DMS79 (cell line): ENCODE data around the gene TEX35.
"Not testable (repeated sequence)": the region's sequence is repeated elsewhere in the genome, so short reads cannot be mapped to it uniquely, and the experiment has no call there.

Source experiments
- DNase-seq: peaks from one replicate; lab custom pipeline; 2025; lab: John Stamatoyannopoulos, UW

The TEX35 gene

DNA sequence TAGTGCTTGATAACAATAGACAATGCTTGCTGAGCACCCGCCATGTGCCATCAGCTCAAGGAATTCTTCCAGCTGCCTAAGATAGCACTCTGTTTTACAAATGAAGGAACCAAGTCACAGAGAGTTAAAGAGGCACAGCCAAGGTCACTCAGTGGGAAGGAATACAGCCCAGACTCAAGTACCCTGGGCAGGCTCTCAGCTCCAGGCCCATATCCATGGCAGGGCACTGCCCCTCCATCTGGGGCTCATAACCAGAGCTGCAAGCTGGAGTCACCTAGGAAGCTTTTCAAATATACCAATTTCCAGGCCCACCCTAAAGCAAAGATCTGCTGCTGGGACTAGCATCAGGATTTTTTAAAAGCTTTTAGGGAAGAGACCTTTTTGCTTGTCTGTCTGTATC is 17.8 kb upstream of the TEX35 start:
- DNase-seq: no peak

GRCh38 chr1:178495741-178496409 is 17.0 kb upstream of the TEX35 start:
- no peak for DNase-seq

DNA sequence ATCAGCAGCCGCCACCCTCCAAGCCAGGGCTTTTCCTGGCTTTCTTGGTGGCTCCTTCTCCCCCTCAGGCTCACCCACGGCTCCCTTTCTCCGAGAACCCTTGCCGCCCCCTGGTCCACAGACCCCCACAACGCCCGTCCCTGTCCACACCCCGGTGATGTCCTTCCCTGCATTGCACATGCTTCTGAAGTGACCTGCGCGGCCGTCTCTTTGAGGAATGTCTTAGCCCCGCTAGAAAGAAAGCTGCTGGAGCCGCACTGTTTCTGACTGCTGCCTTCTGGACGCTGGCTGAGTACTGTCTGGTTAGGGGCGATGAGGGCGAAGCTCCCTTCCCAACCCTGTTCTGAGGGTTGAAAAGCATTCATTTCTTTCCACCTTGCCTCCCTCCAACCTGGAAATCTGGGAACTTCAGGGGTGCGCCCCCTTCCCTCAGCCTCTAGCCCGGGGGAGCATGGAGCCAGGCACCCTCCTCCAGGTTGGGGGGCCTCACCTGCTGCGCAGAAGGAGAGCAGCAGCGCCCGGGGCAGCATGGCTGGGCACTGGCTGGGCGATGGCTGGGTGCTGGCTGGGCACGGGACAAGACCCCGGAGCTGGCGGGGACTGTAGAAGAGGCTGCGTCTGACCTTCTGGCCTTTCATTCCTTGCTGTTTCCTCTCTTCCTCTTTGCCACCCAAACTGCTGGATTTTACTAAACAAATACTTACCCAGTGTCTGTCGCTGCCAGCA is 16.3 kb upstream of the TEX35 start, which contains the start of gene CLEC20A:
Gene CLEC20A (minus strand): TSS at position 555 of the 726 bp plus-strand sequence. CDS start 25 bp downstream, at position 530.
- no peak for DNase-seq

- DNase-seq: no peak
These were observed 14.9 kb upstream of the TEX35 start for GRCh38 chr1:178497903-178498478.

DNA sequence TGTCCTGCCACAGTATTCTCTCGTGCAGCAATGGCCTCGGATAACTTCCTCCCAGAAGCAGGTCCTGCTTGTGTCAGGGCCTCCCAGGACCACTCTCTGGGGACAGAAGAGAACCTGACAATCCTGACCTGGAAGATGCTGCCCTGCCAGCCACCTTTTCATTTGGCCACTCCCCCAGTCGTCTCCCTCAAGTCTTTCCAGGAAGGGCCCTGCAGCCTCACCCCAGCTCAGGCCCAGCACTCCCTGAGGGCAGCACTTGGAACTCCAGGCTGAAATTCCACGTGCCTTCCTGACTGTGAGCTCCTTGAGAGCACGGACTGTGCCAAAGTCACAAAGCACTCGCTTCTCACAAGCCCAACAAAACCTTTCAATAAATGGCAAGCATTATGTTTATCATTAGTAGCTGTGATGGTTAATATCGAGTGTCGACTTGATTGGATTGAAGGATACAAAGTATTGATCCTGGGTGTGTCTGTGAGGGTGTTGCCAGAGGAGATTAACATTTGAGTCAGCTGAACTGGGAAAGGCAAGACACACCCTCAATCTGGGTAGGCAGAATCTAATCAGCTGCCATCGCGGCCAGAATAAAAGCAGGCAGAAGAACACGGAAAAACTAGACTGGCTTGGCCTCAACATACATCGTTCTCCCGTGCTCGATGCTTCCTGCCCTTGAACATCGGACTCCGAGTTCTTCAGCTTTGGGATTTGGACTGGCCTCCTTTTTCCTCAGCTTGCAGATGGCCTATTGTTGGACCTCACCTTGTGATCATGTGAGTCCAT is 13.8 kb upstream of the TEX35 start:
- DNase-seq: no peak

- DNase-seq: no peak
These were observed 12.7 kb upstream of the TEX35 start for GRCh38 chr1:178500091-178500770.

GRCh38 chr1:178500936-178501554 is 11.9 kb upstream of the TEX35 start:
- no peak for DNase-seq

- peak; percentile 16 for DNase-seq
These were observed 11.1 kb upstream of the TEX35 start for GRCh38 chr1:178501705-178502329.

DNA sequence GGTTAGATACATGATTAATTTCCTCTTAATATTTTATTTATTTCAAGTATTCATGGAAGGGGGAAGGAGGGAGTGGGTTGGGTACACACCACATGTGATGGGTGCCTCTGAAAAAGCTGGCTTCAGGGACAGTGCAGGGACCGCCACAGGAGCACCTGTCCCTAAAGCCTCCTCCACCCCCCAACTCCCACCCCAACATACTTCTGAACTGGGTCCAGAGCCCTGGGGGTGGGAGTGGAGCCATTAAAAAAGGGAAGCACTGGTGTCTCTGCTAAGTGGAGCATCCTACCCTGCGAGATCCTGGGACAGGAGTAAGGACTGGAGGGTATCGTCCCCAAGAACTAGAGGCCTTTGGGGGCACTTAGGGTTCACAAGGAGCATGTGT is 10.6 kb upstream of the TEX35 start:
- DNase-seq: no peak

GRCh38 chr1:178502856-178503255 is 10.1 kb upstream of the TEX35 start:
- no peak for DNase-seq

DNA sequence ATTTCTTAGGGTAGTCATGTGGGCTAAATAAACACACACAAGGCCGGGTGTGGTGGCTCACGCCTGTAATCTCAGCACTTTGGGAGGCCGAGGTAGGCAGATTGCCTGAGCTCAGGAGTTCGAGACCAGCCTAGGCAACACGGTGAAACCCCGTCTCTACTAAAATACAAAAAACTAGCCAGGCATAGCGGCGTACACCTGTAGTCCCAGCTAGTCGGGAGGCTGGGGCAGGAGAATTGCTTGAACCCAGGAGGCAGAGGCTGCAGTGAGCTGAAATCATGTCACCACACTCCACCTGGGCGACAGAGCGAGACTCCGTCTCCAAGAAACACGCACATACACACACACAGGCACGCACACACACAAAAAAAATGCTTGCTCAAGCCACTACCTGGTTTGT is 9.6 kb upstream of the TEX35 start:
- not testable (repeated sequence) for DNase-seq

- DNase-seq: no peak
These were observed 9.1 kb upstream of the TEX35 start for GRCh38 chr1:178503849-178504248.

- no peak for DNase-seq
These were observed 8.6 kb upstream of the TEX35 start for GRCh38 chr1:178504286-178504685.

DNA sequence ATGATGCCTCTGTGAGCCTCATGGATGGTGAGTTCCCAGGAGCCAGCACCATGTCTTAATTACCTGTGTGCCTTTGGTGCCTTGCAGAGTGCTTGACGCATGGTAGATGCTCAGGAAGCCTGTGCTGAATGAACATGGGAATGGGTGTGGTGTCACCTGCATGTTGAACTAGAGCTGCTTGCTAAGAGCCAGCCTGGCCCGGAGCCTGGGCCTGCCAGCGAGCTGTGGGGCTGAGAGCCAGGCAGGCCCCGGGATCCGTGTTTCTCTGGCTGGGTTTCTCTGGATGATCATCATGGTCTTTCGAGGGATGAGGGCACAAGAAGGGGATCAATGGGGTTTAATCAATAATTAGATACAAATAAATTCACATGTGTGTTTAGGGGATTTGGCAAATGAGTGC is 6.7 kb upstream of the TEX35 start:
- no peak for DNase-seq

DNA sequence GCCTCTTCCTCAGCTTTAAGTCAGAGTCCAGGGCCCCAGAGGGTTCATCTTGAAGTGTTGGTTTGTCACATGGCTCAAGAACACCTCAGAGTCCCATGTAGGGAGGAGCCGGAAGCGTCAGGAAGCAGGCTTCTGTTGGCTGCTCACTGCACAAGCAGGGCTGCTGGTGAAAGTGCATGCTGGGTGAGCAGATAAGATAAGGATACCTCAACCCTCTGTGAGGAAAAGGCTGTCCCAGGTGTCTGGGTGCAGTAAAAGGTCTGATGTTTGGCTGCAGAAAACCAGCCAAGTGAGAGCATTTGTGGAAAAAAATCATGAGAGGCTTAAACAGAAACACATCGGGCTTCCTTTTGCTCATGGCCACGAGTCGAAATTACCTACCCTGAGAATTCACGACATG is 6.2 kb upstream of the TEX35 start:
- DNase-seq: no peak

- no peak for DNase-seq
These were observed 3.4 kb upstream of the TEX35 start for GRCh38 chr1:178509414-178510007.

GRCh38 chr1:178510155-178510554 is 2.8 kb upstream of the TEX35 start:
- DNase-seq: no peak

GRCh38 chr1:178513278-178513983 is 522 bp downstream of the TEX35 start:
- DNase-seq: no peak

DNA sequence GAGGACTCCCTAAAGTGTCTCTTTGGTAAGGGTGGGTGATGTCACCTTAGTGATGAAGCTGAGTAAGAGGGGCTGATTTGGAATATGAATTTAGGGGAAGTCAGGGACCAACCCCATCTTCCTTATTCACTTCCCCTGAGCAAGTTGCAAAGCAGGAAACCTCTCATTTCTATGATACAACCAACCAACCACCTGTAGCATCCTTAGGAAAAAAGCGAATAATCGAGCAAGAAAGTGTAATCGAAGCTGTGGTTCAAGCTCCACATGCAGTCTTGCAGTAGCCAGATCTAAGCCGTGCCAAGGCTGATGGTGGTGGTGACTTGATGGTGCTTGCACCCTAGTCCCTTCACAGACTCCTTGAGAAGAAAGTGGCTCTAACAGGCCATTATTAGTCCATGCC is 3.2 kb downstream of the TEX35 start:
- DNase-seq: no peak

- DNase-seq: peak; percentile 43
These were observed 6.0 kb downstream of the TEX35 start for GRCh38 chr1:178518894-178519293.
